Common myeloid progenitor, CD34-positive (primary cell): ENCODE data around the gene SIGLEC1.

Source experiments
- CTCF ChIA-PET: fragments of 350-600 bp; sonication (Branson Sonifier 250); formaldehyde crosslinking; loops from one replicate; lab custom pipeline; 2021; ENCODE audit warnings: antibody characterized with exemption; lab: Charles Lee
- POLR2A ChIA-PET: fragments of 350-600 bp; sonication (Branson Sonifier 250); formaldehyde crosslinking; loops from one replicate; lab custom pipeline; 2021; ENCODE audit warnings: antibody characterized with exemption; lab: Charles Lee
- DNase-seq, 3 donors: peaks; one replicate each; pipeline versions ENCODE4 v3.0.0 to v3.0.0-alpha.2; 2013
- H3K27ac ChIP-seq, 2 experiments: 1 replicate in 1 of 2; 2 replicates in 1 of 2; pipeline ENCODE4 v1.7.0; 2013; ENCODE audit warnings: inconsistent platforms in 2 of 2, low read length in 2 of 2, mild to moderate bottlenecking in 2 of 2, low read depth in 1 of 2, moderate library complexity in 1 of 2; ENCODE audit not compliant: severe bottlenecking in 2 of 2, insufficient read depth in 1 of 2, poor library complexity in 1 of 2
- H3K27me3 ChIP-seq, 5 experiments: replicated peaks in 2 of 5; 1 replicate in 3 of 5; 2 replicates in 2 of 5; pipeline versions ENCODE4 v1.6.1 to v1.7.0; 2013; ENCODE audit warnings: low read length in 4 of 5, mild to moderate bottlenecking in 2 of 5, moderate library complexity in 2 of 5, inconsistent platforms in 1 of 5; ENCODE audit not compliant: insufficient read depth in 5 of 5, control insufficient read depth in 4 of 5
- H3K36me3 ChIP-seq, 4 experiments: 1 replicate in 2 of 4; 2 replicates in 2 of 4; pipeline versions ENCODE4 v1.6.1 to v1.7.0; 2013; ENCODE audit warnings: low read length in 3 of 4, control low read depth in 1 of 4, mild to moderate bottlenecking in 1 of 4; ENCODE audit not compliant: control insufficient read depth in 4 of 4, insufficient read depth in 4 of 4
- H3K4me1 ChIP-seq, 4 experiments: 1 replicate in 3 of 4; 2 replicates in 1 of 4; pipeline versions ENCODE4 v1.6.1 to v1.7.1; 2013; ENCODE audit warnings: low read length in 3 of 4, mild to moderate bottlenecking in 3 of 4, control low read depth in 1 of 4, inconsistent platforms in 1 of 4, moderate library complexity in 1 of 4; ENCODE audit not compliant: control insufficient read depth in 4 of 4, insufficient read depth in 4 of 4; ENCODE audit errors: control extremely low read depth in 1 of 4
- H3K4me3 ChIP-seq, 7 experiments: 1 replicate in 4 of 7; 2 replicates in 3 of 7; pipeline versions ENCODE4 v1.5.1 to v1.7.0; 2013; ENCODE audit warnings: mild to moderate bottlenecking in 7 of 7, low read length in 6 of 7, moderate library complexity in 6 of 7, inconsistent platforms in 2 of 7, low read depth in 2 of 7, control low read depth in 1 of 7; ENCODE audit not compliant: insufficient read depth in 4 of 7, control insufficient read depth in 1 of 7; ENCODE audit errors: extremely low read depth in 1 of 7
- H3K9me3 ChIP-seq, 5 experiments: 1 replicate in 4 of 5; 2 replicates in 1 of 5; pipeline versions ENCODE4 v1.6.1 to v1.7.1; 2013; ENCODE audit warnings: low read length in 4 of 5, mild to moderate bottlenecking in 2 of 5, inconsistent platforms in 1 of 5, low read depth in 1 of 5, moderate library complexity in 1 of 5; ENCODE audit not compliant: control insufficient read depth in 4 of 5, insufficient read depth in 2 of 5; ENCODE audit errors: control extremely low read depth in 1 of 5
- WGBS: methylation state at CpG from one replicate; pipeline ENCODE4 v1.1.5; 2013; ENCODE audit not compliant: insufficient coverage; 5-methylcytosine and 5-hydroxymethylcytosine counted together

Gene SIGLEC1

GRCh38 chr20:3710011-3710466 lies 2.4 kb downstream of the SIGLEC1 start:
- H3K36me3 ChIP-seq, result no peaks in the 10 kb centered on the region
- no peak overlapping the region for H3K27ac ChIP-seq
- ChIA-PET CTCF (interaction anchor here (0.7 to 9.7 kb wide), 20 partner anchors 10 to 559 kb away, joined by 3 to 121 read pairs (median 6); partner anchors contain the start of genes ADAM33 and GFRA4), POLR2A (no interaction called here)
- H3K4me1 ChIP-seq, result peaks cover 0 to 17% (median 5%) of the 10 kb centered on the region in 4 experiments
- WGBS, result 76% methylated on average over 5 of the region's 6 CpGs
- peaks cover 0 to 2% (median 0%) of the 10 kb centered on the region in 5 experiments for H3K27me3 ChIP-seq
- H3K9me3 ChIP-seq, result no peaks in the 10 kb centered on the region
- no peak overlapping the region for H3K4me3 ChIP-seq
- no peak for DNase-seq

- no peaks in the 10 kb centered on the region for H3K9me3 ChIP-seq
- CTCF ChIA-PET, result interaction anchor here (0.9 to 9.7 kb wide), 8 partner anchors 9 to 147 kb away, joined by 3 to 121 read pairs (median 4); partner anchors contain the start of gene ADAM33
- 95% methylated on average over 3 of the region's 3 CpGs for WGBS
- H3K4me3 ChIP-seq, result no peak overlapping the region
- no peak for DNase-seq
- POLR2A ChIA-PET, result no interaction called here
- H3K27me3 ChIP-seq, result peaks cover 0 to 6% (median 0%) of the 10 kb centered on the region in 5 experiments
- peaks cover 0 to 11% (median 3%) of the 10 kb centered on the region in 4 experiments for H3K4me1 ChIP-seq
- H3K27ac ChIP-seq, result no peak overlapping the region
- H3K36me3 ChIP-seq, result no peaks in the 10 kb centered on the region
These were observed 4.9 kb downstream of the SIGLEC1 start for GRCh38 chr20:3707508-3707899.

- Histone ChIP-seq H3K4me3 (no peak overlapping the region), H3K27me3 (peaks cover 0 to 6% (median 0%) of the 10 kb centered on the region in 5 experiments), H3K4me1 (peaks cover 0 to 8% (median 2%) of the 10 kb centered on the region in 4 experiments), H3K9me3 (no peaks in the 10 kb centered on the region), H3K36me3 (no peaks in the 10 kb centered on the region), H3K27ac (no peak overlapping the region)
- no peak for DNase-seq
- POLR2A ChIA-PET, result interaction anchor here (0.5 kb wide), 1 partner anchor 71 kb away, joined by 3 read pairs; no protein-coding TSS in a partner anchor
- WGBS, result 96% methylated on average over 10 of the region's 10 CpGs
- CTCF ChIA-PET, result interaction anchor here (0.6 to 9.7 kb wide), 9 partner anchors 8 to 148 kb away, joined by 3 to 121 read pairs (median 4); partner anchors contain the start of gene ADAM33
These were observed 5.5 kb downstream of the SIGLEC1 start for GRCh38 chr20:3706774-3707507.

- H3K27me3 ChIP-seq, result peaks cover 0 to 6% (median 0%) of the 10 kb centered on the region in 5 experiments
- ChIA-PET POLR2A (no interaction called here), CTCF (interaction anchor here (0.6 to 9.7 kb wide), 6 partner anchors 9 to 31 kb away, joined by 3 to 121 read pairs (median 4); partner anchors contain the start of gene ADAM33)
- H3K36me3 ChIP-seq, result no peaks in the 10 kb centered on the region
- H3K4me1 ChIP-seq, result peaks cover 0 to 4% (median 1%) of the 10 kb centered on the region in 4 experiments
- DNase-seq, result no peak
- H3K4me3 ChIP-seq, result no peak overlapping the region
- no peak overlapping the region for H3K27ac ChIP-seq
- H3K9me3 ChIP-seq, result no peaks in the 10 kb centered on the region
- WGBS, result over 99% methylated on average over 17 of the region's 31 CpGs
These were observed 6.2 kb downstream of the SIGLEC1 start for GRCh38 chr20:3705970-3706739.

GRCh38 chr20:3705491-3705969 lies 6.9 kb downstream of the SIGLEC1 start:
- H3K4me1 ChIP-seq, result no peaks in the 10 kb centered on the region
- ChIA-PET POLR2A (no interaction called here), CTCF (interaction anchor here (0.8 to 9.7 kb wide), 4 partner anchors 9 to 30 kb away, joined by 3 to 121 read pairs (median 6); partner anchors contain the start of gene ADAM33)
- peaks cover 0 to 8% (median 0%) of the 10 kb centered on the region in 5 experiments for H3K27me3 ChIP-seq
- H3K4me3 ChIP-seq, result no peak overlapping the region
- DNase-seq, result no peak
- no peaks in the 10 kb centered on the region for H3K36me3 ChIP-seq
- no peak overlapping the region for H3K27ac ChIP-seq
- 94% methylated on average over 13 of the region's 14 CpGs for WGBS
- H3K9me3 ChIP-seq, result no peaks in the 10 kb centered on the region

- Histone ChIP-seq H3K27me3 (peaks cover 0 to 6% (median 0%) of the 10 kb centered on the region in 5 experiments), H3K27ac (no peak overlapping the region), H3K36me3 (no peaks in the 10 kb centered on the region), H3K9me3 (no peaks in the 10 kb centered on the region), H3K4me3 (no peak overlapping the region), H3K4me1 (no peaks in the 10 kb centered on the region)
- ChIA-PET POLR2A (no interaction called here), CTCF (interaction anchor here (0.9 to 2.5 kb wide), 4 partner anchors 10 to 30 kb away, joined by 3 to 8 read pairs (median 6); no protein-coding TSS in a partner anchor)
- 92% methylated on average over 5 of the region's 5 CpGs for WGBS
- no peak for DNase-seq
These were observed 8.3 kb downstream of the SIGLEC1 start for GRCh38 chr20:3704087-3704486.
